ENCODE results near the gene XRCC6.

XRCC6 gene

DNA sequence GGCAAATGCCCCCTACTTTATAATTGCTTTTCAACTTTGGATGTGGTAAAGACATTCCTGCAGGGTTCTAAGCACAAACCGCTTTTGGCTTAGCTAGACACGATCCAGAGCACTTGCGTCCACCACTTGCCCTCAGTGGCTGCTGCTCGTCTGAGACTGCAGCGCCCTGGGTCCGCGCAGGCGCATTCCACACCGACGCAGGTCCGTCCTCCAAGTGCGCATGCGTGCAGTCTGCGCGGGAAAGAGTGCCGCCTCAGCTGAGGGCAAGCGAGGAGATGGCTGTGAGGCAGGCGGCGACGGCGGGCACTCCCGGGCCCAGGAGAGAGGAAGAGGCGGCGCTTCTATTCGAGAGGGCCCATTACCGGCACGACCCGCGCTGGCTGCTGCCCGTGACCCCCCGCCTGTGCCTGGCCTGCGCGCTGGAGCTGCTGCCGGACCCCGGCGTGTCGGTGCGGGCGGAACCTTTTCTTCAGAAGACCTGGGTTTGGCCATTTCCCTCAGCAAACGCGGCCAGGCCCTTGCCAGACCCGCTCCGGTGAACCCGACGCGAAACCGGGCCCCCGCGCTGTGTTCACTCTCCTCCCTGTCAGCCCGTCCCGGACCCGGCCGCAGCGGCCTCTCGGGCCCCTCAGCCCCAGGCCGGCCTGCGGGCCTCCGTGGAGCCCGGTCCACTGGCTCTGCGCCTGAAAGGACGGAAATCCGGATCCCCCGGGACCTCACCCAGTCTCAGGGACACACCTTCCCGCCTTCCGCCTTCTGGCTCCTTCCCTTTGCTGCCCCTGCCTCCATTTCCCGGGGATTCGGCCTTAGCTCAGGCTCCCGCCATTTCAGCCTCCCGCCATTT, 78.4 kb downstream of the XRCC6 start, which contains the start of gene MEI1:
Gene MEI1 (plus strand): TSS at position 240 of the 844 bp plus-strand sequence. CDS start 36 bp downstream, at position 276.
- TF ChIP-seq FOXP2 (optimal IDR thresholded peaks at IDR 0.05; ENCODE audit: borderline replicate concordance, extremely low read depth, extremely low read length, insufficient read depth): no peak
- TF ChIP-seq SIN3A (IDR thresholded peaks at IDR 0.05; ENCODE audit: borderline replicate concordance, insufficient read depth, low read length): no peak
- TF ChIP-seq POLR2AphosphoS5 (IDR thresholded peaks at IDR 0.05; ENCODE audit: low read depth, low read length): no peak
- TF ChIP-seq, protein P1, sequence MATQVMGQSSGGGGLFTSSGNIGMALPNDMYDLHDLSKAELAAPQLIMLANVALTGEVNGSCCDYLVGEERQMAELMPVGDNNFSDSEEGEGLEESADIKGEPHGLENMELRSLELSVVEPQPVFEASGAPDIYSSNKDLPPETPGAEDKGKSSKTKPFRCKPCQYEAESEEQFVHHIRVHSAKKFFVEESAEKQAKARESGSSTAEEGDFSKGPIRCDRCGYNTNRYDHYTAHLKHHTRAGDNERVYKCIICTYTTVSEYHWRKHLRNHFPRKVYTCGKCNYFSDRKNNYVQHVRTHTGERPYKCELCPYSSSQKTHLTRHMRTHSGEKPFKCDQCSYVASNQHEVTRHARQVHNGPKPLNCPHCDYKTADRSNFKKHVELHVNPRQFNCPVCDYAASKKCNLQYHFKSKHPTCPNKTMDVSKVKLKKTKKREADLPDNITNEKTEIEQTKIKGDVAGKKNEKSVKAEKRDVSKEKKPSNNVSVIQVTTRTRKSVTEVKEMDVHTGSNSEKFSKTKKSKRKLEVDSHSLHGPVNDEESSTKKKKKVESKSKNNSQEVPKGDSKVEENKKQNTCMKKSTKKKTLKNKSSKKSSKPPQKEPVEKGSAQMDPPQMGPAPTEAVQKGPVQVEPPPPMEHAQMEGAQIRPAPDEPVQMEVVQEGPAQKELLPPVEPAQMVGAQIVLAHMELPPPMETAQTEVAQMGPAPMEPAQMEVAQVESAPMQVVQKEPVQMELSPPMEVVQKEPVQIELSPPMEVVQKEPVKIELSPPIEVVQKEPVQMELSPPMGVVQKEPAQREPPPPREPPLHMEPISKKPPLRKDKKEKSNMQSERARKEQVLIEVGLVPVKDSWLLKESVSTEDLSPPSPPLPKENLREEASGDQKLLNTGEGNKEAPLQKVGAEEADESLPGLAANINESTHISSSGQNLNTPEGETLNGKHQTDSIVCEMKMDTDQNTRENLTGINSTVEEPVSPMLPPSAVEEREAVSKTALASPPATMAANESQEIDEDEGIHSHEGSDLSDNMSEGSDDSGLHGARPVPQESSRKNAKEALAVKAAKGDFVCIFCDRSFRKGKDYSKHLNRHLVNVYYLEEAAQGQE (IDR thresholded peaks at IDR 0.05; ENCODE audit: insufficient read depth in 1 of 2, low read depth in 2 of 2, low read length in 2 of 2): no peak
- TF ChIP-seq TAF1 (IDR thresholded peaks at IDR 0.05; ENCODE audit: borderline replicate concordance, insufficient read depth, low read length): no peak

DNA sequence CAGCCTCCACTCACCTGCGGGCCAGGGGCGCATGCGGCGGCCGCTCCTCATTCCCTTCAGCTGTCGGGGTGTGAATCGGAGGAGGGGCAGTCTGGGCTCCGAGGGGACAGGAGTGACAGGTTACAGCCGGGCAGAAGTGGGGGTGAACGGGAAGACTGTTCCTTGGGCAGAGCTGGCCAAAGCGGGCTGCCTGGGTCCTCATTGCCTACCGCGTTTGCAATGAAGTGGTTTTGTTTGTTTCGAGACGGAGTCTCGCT, 78.9 kb downstream of the XRCC6 start:
- no peak for TF ChIP-seq TAF1 (IDR thresholded peaks at IDR 0.05; ENCODE audit: borderline replicate concordance, insufficient read depth, low read length)
- no peak for TF ChIP-seq POLR2AphosphoS5 (IDR thresholded peaks at IDR 0.05; ENCODE audit: low read depth, low read length)
- TF ChIP-seq FOXP2 (optimal IDR thresholded peaks at IDR 0.05; ENCODE audit: borderline replicate concordance, extremely low read depth, extremely low read length, insufficient read depth): no peak
- TF ChIP-seq, protein P1 (IDR thresholded peaks at IDR 0.05; ENCODE audit: insufficient read depth in 1 of 2, low read depth in 2 of 2, low read length in 2 of 2): no peak
- TF ChIP-seq SIN3A (IDR thresholded peaks at IDR 0.05; ENCODE audit: borderline replicate concordance, insufficient read depth, low read length): no peak

DNA sequence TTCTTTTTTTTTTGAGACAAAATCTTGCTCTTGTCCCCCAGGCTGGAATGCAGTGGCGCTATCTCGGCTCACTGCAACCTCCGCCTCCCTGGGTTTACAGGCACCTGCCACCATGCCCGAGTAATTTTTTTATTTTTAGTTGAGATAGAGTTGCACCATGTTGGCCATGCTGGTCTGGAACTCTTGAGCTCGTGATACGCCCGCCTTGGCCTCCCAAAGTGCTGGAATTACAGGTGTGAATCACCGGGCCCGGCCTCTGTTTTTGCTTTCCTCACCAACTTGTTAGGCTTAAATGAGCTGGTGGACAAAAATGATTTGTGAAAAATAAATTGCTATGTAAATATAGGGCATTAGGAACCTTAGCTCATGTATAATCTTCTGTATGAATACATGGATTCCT, 81.7 kb downstream of the XRCC6 start:
- TF ChIP-seq FOXP2 (optimal IDR thresholded peaks at IDR 0.05; ENCODE audit: borderline replicate concordance, extremely low read depth, extremely low read length, insufficient read depth) (no peak), SIN3A (IDR thresholded peaks at IDR 0.05; ENCODE audit: borderline replicate concordance, insufficient read depth, low read length) (no peak), POLR2AphosphoS5 (IDR thresholded peaks at IDR 0.05; ENCODE audit: low read depth, low read length) (no peak), TAF1 (IDR thresholded peaks at IDR 0.05; ENCODE audit: borderline replicate concordance, insufficient read depth, low read length) (no peak)
- TF ChIP-seq, protein P1 (IDR thresholded peaks at IDR 0.05; ENCODE audit: insufficient read depth in 1 of 2, low read depth in 2 of 2, low read length in 2 of 2): no peak

DNA sequence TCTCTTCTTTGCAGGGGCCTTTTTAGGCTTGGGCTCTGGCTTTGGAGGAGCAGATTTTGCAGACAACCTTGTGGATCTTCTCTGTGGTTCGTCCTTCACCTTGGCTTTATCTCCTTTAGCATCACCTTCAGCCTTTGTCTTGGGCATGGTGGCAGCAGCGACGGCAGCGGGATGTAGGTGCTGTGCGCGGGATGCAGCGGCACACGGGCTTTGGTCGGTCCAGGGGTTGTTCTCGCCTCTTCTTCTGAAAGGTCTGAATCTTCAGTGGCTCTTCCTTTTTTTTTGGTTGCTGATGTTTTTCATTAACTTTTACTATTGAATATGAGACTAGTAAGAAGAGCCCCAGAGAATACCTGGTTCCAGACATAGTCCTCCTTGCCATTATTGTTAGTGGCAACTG, 88.2 kb downstream of the XRCC6 start:
- TF ChIP-seq FOXP2 (optimal IDR thresholded peaks at IDR 0.05; ENCODE audit: borderline replicate concordance, extremely low read depth, extremely low read length, insufficient read depth): no peak
- TF ChIP-seq TAF1 (IDR thresholded peaks at IDR 0.05; ENCODE audit: borderline replicate concordance, insufficient read depth, low read length): no peak
- TF ChIP-seq, protein P1 (IDR thresholded peaks at IDR 0.05; ENCODE audit: insufficient read depth in 1 of 2, low read depth in 2 of 2, low read length in 2 of 2): no peak
- TF ChIP-seq POLR2AphosphoS5 (IDR thresholded peaks at IDR 0.05; ENCODE audit: low read depth, low read length): no peak
- TF ChIP-seq SIN3A (IDR thresholded peaks at IDR 0.05; ENCODE audit: borderline replicate concordance, insufficient read depth, low read length): no peak

Measured in PFSK-1 (cell line).